HS-5 (cell line): ENCODE measurements around the gene MEN1.

Experiments
- DNase-seq: peaks from one replicate; pipeline ENCODE4 v3.0.0-alpha.2; 2012; ENCODE audit warnings: low read depth

The MEN1 gene

DNA sequence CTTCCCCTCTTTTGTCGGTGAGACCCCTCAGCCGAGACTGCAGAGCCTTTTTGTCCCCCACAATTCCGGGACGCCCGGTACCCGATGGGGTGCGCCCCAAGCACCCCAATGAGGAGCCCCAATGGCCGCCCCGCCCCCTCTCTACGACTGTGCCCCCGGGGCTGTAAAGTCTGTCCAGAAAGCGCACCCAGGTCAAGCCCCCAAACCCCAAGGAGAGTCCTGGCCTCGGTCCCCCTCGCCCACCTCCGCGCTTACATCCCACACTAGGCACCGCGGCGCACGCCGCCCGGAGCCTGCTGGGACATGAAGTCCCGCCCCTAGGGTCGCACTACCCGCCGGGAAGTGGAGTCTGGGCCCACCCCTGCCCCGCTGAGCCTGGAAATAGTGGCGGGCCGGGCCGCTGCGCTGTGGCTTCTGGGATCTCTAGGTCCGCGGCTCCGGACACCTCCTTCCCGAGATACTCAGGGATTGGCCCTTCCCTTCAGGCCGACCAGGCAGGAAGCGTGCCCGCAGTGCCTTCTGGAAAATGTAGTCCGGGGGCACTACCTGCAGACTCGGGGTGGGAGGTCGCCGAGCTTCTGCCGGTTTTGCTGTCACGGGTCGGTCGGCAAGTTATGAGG, at the start of gene MEN1:
Gene MEN1, minus strand, starts transcription at position 281 of the 620 bp plus-strand sequence. CDS start 442 bp downstream, outside the sequence.
- peak; percentile 79 for DNase-seq

DNA sequence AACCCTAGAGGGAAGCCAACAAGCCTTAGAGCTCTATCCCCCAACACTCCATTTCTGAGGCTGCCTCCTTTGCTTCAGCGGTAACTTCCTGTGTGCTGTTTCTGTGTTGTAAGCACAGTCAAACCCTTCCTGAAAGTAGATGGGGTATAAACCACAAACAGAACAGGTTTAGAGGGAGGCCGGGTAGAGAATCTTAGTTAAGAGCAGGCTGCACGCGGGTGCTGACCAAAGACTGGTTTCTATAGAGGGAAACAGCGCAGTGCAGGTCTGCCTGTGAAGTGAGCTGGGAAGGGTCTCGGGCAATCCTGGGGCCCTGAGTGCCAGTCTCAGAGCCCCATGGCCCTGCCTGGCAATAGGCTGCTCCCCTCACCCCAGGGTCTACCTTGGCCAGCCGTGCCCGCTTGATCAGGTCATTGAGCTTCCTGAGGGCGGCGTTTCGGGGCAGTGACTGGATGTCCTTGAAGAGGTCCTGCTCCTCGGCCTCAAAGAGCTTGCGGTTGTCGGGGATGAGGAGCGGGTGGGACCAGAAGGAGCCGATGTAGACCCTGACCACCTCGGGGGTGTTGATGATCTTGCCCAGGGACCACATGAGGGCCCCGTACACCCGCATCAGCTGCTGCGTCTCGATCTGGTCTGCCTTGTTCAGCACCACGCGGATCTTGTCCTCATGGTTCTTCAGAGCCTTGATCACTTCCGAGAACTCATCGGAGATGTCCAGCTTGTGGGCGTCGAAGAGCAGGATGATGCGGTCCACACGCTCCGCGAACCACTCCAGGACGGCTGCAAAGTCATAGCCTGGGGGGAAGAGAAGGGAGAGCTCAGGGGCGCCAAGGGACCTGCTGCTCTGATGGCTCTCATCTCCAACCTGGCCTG, 49.4 kb upstream of the MEN1 start:
- DNase-seq, result no peak

DNA sequence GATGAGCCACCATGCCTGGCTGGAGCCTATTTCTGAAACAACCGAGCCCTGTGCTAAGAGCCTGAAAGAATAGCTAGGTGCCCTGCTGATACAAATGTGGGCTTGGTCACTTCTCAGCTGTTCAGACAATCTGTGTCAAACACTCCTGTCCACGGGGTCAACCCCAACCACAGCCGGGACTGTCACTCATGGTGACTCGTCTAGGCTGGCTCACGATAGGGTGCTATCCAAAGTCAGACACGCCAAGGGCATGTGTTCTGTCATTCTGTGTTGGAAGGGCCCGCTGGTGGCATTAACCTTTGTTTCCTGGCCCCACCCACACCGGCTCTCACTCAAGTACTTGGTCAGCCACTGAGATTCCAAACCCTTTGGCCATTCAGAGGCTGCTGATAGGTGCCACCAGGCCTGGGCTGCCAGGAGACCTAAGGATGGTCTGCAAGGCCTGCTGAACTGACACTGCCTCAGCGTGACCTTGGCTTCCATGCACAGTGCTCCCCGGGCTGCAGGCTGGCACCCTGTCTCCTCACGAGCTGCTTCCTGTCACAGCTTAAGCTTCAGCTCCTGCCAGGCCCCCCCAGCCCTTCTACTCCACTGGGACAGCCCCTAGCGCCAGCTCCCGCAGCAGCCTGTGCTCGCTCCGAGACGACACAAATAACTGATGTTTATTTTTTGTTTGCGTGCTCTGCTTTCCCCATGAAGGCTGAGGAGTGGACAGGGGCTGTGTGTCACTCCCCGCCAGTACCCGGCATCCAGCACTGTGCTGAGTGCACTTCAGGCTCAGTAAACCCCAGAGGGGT, 48.3 kb upstream of the MEN1 start:
- no peak for DNase-seq

DNA sequence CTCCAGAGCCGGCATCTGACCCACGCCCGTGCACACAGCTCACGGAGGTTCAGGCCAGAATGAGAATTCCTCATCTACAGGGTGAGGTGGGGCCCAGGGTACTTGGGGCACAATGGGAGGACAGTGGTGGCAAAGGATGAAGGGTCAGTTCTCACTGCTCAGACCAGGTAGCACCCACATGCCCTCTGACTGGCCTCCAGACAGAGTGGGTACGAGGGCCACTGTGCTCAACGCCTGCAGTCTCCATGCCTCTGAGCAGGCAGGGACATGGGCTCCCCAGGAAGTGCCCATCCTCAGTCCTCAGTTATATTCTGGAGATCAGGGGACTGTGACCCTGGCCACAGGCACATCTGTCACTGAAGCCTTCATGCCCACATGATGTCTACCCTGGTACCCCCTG, 47.1 kb upstream of the MEN1 start:
- DNase-seq, result no peak

DNA sequence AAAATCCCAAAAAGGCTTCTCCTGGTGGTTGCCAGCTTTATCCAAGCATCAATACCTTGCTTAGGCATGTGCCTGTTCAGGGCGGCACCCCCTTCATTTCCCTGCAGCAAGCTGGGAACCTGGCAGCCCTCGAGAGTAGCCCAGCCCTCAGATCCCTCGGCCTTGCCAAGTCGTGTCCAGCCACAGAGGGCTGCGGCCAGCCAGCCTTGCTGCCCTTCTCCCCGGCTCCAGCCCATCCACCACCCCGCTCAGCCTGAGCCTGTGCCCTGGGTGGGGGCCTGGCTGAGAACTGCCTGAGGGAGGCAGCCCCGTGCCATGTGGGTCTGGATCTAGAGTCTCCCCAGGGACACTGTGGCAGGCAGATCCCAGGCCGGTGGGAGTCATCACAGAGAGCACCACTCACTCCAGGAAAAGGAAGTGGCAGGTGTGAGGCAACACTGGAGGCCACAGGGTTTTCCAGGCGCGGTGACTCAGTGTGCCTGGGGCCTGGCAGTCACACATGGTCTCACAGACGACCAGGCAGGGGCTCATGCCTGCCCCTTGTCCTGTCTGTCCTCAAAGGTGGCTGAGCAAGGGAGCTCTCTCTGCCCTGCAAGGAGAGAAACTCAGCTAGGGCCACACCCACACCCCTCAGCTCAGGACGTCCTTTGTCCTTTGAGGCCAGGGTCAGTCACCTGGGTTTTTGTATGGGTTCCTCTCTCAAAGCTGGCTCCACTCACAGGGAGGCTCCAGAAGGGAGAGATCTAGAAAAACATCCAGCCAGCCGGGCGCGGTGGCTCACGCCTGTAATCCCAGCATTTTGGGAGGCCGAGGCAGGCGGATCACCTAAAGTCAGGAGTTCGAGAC, 46.3 kb upstream of the MEN1 start:
- peak; percentile 91 for DNase-seq

DNA sequence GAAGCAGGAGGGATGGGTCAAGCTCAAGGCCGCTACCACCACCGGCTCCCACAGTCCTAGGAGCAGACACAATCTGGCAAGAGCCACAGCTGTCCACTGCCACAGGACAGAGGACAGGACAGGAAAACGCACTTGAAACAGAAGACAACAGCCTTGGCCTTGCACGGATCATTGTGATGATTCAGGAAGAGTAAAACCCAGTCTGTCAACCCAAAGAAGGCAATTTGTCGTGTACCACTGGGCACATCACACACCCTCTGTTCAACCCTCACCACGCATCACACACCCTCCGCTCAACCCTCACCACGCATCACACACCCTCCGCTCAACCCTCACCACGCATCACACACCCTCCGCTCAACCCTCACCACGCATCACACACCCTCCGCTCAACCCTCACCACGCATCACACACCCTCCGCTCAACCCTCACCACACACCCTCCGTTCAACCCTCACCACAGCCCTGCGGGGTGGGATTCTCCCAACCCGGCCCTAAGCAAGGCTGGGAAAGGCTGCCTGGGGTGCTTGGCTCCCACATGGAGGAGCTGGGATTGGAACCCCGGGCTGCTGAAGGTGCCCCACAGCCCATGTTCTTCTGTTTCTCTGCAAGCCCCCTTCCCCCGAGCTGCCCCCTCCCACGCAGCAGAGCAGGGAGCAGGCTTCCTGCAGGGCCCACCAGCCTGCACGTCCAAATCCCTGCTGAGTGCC, 45.4 kb upstream of the MEN1 start:
- no peak for DNase-seq

DNA sequence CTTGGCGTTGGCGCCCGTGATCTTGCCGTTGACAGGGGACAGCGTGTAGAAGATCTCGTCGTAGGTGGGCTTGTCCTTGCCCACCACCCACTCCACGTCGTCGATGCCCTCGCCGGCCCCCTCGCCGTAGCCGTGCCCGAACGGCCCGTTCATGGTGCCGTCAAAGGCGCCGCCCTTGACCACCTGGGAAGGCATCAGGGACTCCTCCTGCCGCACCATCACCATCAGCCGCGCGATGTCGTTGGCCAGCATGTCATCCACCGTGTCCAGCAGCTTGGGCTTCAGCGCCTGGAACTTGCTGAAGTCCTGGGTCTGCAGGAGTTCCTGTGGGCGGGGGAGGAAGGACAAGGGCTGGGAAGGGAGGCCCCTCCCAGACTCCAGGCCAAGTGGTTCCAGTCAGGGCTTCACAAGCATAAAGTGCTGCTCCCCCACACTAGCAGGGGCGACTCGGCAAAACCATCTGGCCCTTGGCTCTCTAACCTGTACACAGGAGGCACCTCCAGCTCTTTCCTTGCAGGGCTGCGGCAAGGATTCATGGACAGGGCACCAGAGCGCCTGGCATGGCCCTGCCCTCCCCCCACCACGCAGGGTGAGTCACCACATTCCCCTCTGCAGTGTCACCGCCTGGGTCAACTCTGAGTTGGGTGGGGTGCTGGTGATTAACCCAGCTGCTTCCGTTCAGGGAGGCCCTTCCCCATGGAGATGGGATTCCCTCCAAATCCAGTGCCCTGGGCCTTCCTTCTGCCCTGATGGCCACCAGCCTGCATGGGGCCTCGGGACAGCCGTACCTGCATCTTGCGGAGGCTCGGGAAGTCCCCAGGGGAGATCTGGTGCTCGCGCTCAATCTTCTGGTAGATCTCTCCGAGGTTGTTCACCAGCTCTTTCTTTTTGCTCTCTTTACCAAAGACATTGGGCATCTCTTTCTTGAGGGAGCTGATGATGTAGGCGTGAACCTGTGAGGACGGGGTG, 44.5 kb upstream of the MEN1 start:
- peak; percentile 91 for DNase-seq

DNA sequence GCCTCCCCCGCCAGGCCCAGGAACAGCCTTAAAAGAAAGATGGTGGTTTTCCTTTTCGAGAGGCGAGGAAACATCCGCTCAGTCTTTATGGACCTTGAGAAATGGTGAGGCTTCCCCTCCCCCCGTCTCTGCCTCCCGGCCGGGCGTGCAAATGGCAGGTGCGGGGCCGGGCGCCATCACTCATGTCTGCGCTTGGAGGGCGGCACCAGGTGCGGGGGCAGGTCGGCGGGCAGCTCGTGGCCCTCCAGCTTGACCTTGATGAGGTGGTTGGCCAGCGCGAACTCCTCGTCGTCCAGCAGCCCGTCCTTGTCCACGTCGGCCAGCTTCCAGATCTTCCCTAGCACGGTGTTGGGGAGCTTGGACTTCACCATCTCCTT, 43.8 kb upstream of the MEN1 start:
- DNase-seq, result no peak

DNA sequence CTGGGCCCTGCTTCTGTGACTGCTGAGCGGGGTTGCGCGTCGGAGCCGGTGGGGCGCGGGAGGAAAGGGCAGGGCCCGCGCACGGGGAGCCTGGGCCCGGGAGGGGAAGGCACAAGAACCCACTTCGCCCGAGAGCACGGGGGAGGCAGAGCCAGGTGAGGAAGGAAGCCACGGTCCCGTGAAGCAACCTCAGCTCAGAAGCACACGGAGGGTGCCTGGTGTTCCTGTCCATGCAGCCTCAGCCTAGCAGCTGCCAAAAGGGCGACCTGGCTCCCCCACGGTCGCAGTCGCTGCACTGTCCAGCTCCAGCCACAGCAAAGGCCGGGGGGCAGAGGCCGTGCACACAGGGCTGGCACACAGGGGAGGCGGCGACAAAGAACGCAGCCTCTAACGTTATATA, 43.4 kb upstream of the MEN1 start:
- no peak for DNase-seq

DNA sequence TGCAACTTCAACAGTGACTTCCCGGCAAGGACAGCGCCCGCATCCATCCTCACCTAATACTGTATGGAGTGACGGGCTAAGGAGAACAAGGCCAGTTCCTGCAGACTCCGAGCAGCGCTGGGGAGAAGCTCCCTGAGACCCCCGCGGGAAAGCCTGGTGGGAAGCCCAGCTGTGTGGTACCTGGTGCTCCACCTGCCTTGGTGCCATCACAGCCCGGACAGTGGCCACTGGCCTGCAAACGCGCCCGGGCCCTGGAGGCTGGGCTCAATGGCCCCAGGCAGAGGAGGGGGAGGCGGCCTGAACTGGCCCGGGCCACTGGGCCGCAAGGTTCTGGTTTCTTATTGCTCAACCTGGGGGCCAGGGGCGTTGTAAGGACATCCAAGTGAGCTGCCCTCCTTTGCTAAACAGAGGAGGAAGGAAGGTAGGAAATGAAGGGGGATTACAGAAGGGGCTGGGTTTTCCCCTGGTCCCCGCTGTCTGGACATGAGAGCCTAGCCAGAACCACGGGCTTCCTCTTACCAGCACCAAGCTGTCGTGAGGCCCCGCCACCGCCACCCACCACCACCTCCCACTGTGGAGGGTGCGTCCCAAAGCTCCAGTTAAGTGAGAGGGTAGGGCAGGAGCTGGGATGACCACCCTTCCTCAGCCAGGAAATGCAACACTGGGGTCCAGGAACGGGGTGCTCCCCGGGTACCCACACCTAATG, 42.6 kb upstream of the MEN1 start:
- DNase-seq, result no peak

DNA sequence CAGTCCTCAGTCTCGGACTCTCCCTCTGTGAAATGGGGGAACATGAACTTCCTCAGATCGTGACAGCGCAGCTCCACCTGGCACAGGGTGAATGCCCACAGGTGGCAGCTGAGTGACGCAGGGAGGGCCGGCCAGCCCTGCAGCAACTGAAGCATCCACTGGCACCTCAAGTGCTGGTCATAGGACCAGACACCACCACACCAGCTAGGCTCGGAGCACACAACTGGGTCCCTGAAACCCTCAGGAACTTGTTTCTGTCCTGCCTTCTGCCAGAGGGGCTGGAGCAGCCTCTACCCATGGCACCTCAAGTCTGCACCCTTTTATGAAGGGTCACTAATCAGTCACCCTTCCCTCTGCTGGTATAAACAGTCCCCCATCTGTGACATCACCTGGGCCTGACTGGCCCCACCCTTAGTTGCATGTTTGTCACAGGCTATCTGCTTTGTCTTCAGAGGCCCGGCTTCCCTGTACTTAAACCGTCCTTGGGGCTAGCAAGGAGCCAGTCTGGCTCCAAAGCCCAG, 41.5 kb upstream of the MEN1 start:
- DNase-seq, result no peak

DNA sequence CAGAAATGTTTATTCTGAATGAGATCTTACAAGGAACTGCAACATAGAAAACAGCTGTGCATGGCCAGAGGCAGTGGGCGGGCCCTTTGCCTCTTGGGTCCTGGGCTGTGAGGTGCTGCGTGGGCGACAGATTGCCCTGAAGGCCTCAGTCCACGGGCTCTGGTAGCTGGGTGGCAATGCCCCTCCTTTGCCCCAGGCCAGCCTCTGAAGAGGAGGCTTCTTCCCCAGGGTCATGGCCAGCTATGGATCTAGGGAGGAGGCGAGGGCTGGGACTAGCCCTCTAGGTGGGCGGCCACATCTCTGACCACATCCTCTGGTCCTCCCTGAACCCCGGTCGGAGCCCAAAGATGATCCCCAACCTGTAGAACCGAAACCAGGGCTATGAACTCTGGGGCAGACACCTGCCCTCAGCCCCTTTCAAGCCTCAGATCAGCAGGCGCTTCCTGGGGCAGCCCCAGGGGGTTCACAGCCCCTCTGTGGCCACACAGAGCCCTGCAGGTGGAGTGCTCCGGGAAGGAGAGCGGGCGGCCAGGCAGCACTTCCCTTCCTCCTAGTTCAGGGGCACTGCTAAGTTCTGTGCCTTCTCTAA, 40.7 kb upstream of the MEN1 start:
- no peak for DNase-seq

DNA sequence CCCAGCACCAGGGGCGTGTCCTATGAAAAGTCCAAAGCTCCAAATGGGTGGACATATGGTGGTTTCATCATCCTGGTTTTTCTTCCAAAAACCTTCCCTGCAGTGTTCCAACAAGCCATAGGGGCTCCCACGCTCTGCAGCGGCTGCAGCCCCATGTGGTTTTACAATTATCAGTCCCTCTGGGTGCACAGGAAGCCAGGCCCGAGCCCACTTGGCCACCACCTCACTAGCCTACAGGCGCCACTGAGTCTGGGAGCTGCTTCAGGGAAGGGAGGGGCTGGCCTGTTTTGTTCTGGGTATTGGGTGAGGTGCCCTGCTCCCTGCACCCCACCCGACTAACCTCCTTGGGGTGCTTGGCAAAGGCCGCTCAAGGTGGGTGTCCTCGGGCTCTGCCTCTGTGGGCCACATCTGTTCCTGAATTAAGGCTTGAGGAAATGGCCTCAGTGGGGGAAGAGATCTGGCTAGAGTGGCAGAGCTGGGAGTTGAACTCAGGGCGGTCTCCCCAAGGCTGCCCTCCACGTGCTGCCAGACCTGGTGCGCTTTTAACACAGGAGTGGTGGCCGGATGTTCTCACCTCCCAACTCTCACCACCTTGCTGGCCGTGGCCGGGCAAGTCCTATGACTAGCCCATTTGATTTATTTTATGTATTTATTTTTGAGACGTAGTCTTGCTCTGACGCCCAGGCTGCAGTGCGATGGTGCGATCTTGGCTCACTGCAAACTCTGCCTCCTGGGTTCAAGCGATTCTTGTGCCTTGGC, 39.4 kb upstream of the MEN1 start:
- DNase-seq, result no peak

DNA sequence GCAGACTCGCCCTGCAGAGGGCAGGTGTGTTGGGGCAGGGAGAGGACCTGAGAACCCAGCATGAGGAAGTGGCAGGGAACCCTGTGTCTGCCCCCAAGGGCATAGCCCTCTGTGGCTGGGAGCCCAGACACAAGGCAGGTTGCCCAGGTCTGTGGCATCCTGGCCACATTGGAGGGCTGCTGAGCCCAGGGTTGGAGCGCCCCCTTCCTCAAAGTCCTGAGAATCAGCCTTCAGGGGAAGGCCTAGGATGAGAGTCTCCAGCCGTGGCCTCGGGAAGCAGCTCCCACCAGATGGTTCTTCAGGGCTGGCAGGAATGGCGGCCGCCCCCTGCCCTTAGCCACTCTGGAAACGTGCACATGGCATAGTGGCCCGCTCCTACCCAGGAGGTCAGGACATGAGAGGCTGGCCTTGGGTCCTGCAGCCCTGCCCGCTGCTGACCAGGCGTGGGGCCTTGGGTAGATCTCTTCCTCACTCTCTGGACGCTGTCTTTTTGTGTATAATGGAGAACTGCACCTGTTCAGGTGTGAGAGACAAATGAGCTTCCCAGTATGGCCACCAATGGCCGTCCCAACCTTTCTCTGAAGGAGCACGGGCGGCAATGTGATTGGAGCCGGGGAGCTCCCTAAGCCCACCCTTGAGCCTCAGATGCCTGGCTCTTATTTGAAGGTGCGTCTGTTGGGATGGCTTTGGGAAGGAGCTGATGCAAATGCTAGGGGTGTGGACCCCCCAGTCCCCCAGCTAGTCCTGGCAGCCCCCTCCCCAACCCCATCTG, 38.7 kb upstream of the MEN1 start:
- DNase-seq, result no peak

DNA sequence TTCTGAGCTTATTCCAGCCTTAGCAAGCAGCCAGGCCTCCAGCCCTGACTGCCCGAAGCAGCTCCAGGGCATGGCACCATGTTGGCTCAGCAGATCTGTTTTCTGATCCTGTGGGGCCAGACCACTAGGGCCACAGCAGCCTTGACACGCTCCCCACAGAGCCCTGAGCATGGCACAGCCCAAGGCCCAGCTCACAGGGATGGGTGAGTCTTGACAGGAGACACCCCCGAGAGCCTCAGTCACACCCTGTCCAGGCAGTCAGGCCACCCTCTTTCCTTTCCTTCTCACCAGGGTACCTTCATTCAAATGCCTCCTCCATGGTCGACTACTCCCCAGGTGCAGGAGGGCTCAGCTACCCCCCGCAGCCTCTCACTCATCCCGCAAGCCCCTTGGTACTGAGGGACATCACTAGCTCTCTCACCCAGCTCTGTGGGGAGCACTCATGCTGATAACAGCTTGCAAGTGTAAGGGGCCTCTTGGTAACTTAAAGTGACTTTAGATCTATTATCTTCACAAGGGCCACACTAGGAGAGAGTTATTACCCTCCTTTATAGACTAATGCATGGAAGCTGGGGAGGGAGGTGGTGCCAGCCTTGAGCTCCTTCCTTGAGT, 38.0 kb upstream of the MEN1 start:
- no peak for DNase-seq

DNA sequence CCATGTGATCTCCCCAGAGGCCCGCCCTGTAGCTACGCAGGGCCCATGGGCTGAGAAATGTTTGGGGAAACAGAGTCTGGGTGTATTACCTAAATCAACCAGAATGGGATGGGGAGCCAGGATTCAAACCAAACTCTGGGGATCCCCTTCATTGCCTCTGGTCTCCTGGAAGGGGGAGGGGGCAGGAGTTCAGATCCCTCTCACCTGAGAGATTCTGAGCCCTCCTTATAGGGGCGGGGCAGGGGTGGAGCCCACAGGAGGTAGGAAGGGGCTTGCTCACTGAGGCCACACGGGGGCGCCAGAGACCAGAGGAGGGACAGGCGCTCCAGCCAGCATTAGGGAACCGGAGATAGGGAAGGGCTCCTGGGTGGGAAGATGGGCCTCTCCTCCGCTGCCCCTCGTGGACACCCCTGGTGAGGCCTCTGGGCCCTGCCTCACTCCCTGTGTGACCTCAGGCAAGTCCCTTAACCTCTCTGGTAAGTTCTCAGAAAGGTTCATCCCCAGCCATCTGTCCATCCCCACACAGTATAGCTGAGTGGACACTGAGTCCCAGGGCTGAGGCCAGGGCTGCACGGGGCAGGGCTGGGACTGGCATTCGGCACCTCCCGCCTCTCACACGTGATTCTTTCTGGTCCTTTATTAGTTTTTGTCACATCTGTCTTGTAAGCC, 36.8 kb upstream of the MEN1 start:
- DNase-seq, result peak; percentile 69
